Measurements from ENCODE around the gene GDF10. TPM values are rescaled to one million over a fixed set of nuclear protein-coding genes. Genes with fewer than 3 reads are reported as not detected.

Gene GDF10
- total RNA-seq, 2 donors from 2014 or later, result 6.6 to 8.0 TPM

DNA sequence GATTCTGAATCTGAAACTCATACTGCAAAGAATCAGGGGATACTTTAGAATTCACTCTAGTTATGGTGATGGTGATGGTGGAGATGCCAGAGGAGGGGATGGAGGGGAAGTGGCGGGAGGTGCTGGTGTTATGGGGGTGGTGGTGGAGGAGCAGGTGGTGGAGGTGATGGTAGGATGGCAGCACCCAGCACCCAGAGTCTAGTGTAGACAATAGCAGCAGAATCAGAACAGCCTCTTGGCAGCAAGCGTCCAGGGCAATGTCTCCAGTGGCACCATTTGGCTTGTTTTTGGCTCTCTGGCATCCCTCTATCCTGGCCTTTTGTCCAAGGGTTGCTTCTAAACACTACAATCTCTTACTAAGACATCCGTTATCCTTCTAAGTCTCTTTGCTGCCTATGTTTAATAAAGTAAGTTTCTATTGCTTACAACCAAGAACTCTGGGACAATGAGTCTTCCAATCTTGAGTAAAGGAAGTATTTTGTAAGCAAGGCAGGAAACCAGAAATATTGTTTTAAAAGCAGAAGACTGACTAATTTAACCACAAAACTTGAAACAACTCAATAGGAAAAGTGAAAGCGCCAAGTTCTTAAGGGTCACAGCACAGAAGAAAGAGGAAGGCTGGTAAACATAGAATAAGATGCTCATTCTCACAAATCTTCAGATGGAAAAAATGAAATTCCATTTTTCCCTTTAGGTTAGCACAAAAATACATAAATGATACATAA lies 42.4 kb upstream of the GDF10 start:
- Histone ChIP-seq H3K27me3 (no peaks in the 10 kb centered on the region), H3K9me3 (no peaks in the 10 kb centered on the region), H3K4me1 (peaks cover 28% of the 10 kb centered on the region), H3K27ac (no peak overlapping the region), H3K4me3 (no peak overlapping the region), H3K36me3 (replicated peaks in 1 of 2; ENCODE audit: insufficient read depth in 1 of 2, low read depth in 2 of 2) (no peaks in the 10 kb centered on the region)
- no peak for ATAC-seq
- WGBS, 2 donors, result 83 to 92% methylated on average over 4 of the region's 4 CpGs
- no peak for TF ChIP-seq POLR2A (IDR thresholded peaks at IDR 0.05)
- TF ChIP-seq, protein P1, sequence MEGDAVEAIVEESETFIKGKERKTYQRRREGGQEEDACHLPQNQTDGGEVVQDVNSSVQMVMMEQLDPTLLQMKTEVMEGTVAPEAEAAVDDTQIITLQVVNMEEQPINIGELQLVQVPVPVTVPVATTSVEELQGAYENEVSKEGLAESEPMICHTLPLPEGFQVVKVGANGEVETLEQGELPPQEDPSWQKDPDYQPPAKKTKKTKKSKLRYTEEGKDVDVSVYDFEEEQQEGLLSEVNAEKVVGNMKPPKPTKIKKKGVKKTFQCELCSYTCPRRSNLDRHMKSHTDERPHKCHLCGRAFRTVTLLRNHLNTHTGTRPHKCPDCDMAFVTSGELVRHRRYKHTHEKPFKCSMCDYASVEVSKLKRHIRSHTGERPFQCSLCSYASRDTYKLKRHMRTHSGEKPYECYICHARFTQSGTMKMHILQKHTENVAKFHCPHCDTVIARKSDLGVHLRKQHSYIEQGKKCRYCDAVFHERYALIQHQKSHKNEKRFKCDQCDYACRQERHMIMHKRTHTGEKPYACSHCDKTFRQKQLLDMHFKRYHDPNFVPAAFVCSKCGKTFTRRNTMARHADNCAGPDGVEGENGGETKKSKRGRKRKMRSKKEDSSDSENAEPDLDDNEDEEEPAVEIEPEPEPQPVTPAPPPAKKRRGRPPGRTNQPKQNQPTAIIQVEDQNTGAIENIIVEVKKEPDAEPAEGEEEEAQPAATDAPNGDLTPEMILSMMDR (IDR thresholded peaks at IDR 0.05), result no peak
- intact Hi-C loops (cut with DNase I), result no loop called here
- DNase-seq, result no peak

DNA sequence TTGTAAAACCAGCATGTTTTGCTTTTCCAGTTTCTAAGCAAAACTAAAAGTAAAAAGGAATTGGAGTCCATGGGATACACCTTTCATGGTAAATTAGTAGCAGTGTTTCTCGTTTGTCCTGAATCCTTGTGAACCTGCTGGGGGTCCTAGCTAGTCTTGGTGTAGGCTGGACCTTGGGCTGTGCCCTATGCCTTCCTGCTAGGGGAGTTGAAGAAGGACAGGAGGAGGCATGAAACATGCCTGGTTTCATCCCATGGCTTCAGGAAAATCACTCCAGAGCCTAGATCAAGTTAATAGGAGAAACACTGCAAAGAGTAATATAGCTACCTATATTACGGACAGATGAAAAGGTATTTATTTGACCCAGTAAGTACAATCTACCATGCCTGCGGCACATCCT lies 41.1 kb upstream of the GDF10 start:
- no peaks in the 10 kb centered on the region for H3K36me3 ChIP-seq (replicated peaks in 1 of 2; ENCODE audit: insufficient read depth in 1 of 2, low read depth in 2 of 2)
- no peaks in the 10 kb centered on the region for H3K27me3 ChIP-seq
- H3K27ac ChIP-seq, result no peak overlapping the region
- intact Hi-C loops (cut with DNase I), result no loop called here
- no peak overlapping the region for H3K4me3 ChIP-seq
- H3K9me3 ChIP-seq, result no peaks in the 10 kb centered on the region
- H3K4me1 ChIP-seq, result peaks cover 25% of the 10 kb centered on the region
- DNase-seq (no peak), ATAC-seq (no peak)
- TF ChIP-seq POLR2A (IDR thresholded peaks at IDR 0.05), result no peak
- TF ChIP-seq, protein P1 (IDR thresholded peaks at IDR 0.05), result no peak
- 84 to 87% methylated on average over 3 of the region's 3 CpGs for WGBS, 2 donors

DNA sequence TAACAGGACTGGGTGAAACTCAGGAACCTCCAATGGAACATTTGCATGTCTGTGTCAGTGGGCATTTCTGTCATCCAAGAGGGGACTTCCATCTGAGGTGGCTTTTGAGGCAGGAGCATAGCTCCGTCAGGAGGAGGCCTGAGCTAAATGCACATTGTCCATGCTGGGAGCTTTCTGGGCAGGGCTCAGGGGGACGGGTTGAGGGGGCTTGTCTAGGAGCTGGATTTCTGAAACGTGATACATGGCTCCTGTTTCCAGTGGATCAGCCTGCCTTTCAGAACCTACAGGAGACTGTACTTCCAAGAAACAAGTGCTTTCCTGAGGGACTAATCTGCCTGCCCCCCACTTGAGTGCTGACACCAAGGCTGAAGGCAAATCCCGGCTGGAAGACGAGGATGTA lies 40.5 kb upstream of the GDF10 start:
- H3K4me3 ChIP-seq, result no peak overlapping the region
- TF ChIP-seq, protein P1 (IDR thresholded peaks at IDR 0.05), result no peak
- TF ChIP-seq POLR2A (IDR thresholded peaks at IDR 0.05), result no peak
- WGBS, 2 donors, result 77 to 85% methylated on average over 5 of the region's 5 CpGs

DNA sequence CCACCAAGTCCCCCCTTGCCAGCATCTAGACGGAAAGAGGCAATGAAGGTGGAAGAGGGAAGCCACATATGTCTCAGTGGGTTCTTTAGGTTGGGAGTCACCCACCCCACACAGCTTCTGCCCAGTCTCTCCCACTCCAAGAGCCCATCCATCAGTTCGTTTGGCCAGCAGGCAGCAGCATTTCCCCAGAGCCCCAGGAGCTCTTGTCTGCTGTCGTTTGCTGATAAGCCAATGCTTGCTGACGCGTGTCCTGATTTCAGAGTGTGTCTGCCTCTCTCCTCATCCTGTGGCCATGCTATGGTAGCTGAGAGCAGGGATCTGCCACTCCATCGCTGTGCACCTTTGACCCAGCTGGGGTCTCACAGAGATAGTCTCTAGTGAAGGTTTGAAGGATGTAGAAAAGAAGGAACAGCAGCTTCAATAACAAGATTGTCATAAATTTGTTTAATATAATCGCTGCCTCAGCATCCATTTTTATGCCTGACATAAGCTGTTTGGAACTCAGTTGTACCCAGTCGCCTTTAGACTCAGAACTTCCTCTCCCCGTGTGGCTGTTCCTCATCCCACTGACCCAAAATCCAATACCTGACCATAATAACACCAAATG lies 39.4 kb upstream of the GDF10 start:
- Histone ChIP-seq H3K9me3 (no peaks in the 10 kb centered on the region), H3K27ac (no peak overlapping the region), H3K27me3 (no peaks in the 10 kb centered on the region), H3K4me3 (no peak overlapping the region), H3K4me1 (peaks cover 9% of the 10 kb centered on the region), H3K36me3 (replicated peaks in 1 of 2; ENCODE audit: insufficient read depth in 1 of 2, low read depth in 2 of 2) (no peaks in the 10 kb centered on the region)
- 63 to 68% methylated on average over 9 of the region's 9 CpGs for WGBS, 2 donors
- ATAC-seq (no peak), DNase-seq (no peak)
- intact Hi-C loops (cut with DNase I), result no loop called here
- TF ChIP-seq, protein P1 (IDR thresholded peaks at IDR 0.05), result peak in 1 of 7 experiments; percentile 6
- TF ChIP-seq POLR2A (IDR thresholded peaks at IDR 0.05), result no peak

More for the DNA sequence above, 40.5 kb upstream of the GDF10 start:
- intact Hi-C loops (cut with DNase I), result no loop called here
- H3K9me3 ChIP-seq, result no peaks in the 10 kb centered on the region
- no peaks in the 10 kb centered on the region for H3K36me3 ChIP-seq (replicated peaks in 1 of 2; ENCODE audit: insufficient read depth in 1 of 2, low read depth in 2 of 2)
- no peaks in the 10 kb centered on the region for H3K27me3 ChIP-seq
- peaks cover 19% of the 10 kb centered on the region for H3K4me1 ChIP-seq
- DNase-seq (no peak), ATAC-seq (no peak)
- H3K27ac ChIP-seq, result no peak overlapping the region
